ENCODE data around the gene MFSD2B. TPM values are rescaled to one million over a fixed set of nuclear protein-coding genes. Genes with fewer than 3 reads are reported as not detected.
"Not testable (repeated sequence)": the region's sequence is repeated elsewhere in the genome, so short reads cannot be mapped to it uniquely, and the experiment has no call there.

MFSD2B gene
- polyA plus RNA-seq, 3 donors, result 0.06 to 0.18 TPM; not detected in 1

GRCh38 chr2:24016853-24017703 is 7.2 kb downstream of the MFSD2B start:
- H3K27ac ChIP-seq (ENCODE audit: low read depth, low read length), result no peak overlapping the region
- WGBS, 3 donors, result 89 to 91% (median 89%) methylated on average over 32 to 35 of the region's 35 CpGs

- WGBS, 3 donors, result 78 to 93% (median 83%) methylated on average over 6 to 8 of the region's 8 CpGs
- H3K27ac ChIP-seq (ENCODE audit: low read depth, low read length), result no peak overlapping the region
Observed at GRCh38 chr2:24017711-24018110, 7.8 kb downstream of the MFSD2B start.

GRCh38 chr2:24018241-24018640 is 8.4 kb downstream of the MFSD2B start:
- 75 to 82% (median 80%) methylated on average over 9 of the region's 9 CpGs for WGBS, 3 donors
- no peak overlapping the region for H3K27ac ChIP-seq (ENCODE audit: low read depth, low read length)

GRCh38 chr2:24019729-24020128 is 9.8 kb downstream of the MFSD2B start:
- WGBS, 3 donors, result 80 to 94% (median 91%) methylated on average over 5 of the region's 5 CpGs
- no peak overlapping the region for H3K27ac ChIP-seq (ENCODE audit: low read depth, low read length)

- no peak overlapping the region for H3K27ac ChIP-seq (ENCODE audit: low read depth, low read length)
- 83 to 86% (median 83%) methylated on average over 4 of the region's 4 CpGs for WGBS, 3 donors
Observed at GRCh38 chr2:24020244-24020643, 10.4 kb downstream of the MFSD2B start.

GRCh38 chr2:24021122-24021998 is 11.5 kb downstream of the MFSD2B start:
- 76 to 82% (median 79%) methylated on average over 19 of the region's 19 CpGs for WGBS, 3 donors
- no peak overlapping the region for H3K27ac ChIP-seq (ENCODE audit: low read depth, low read length)

- H3K27ac ChIP-seq (ENCODE audit: low read depth, low read length), result no peak overlapping the region
- 89 to 95% (median 93%) methylated on average over 14 of the region's 14 CpGs for WGBS, 3 donors
Observed at GRCh38 chr2:24022324-24022974, 12.6 kb downstream of the MFSD2B start.

GRCh38 chr2:24022975-24023575 is 13.2 kb downstream of the MFSD2B start:
- H3K27ac ChIP-seq (ENCODE audit: low read depth, low read length), result no peak overlapping the region
- 84 to 92% (median 87%) methylated on average over 16 of the region's 16 CpGs for whole genome bisulfite sequencing, 3 donors

- WGBS, 3 donors, result 68 to 74% (median 74%) methylated on average over 12 of the region's 12 CpGs
- no peak overlapping the region for H3K27ac ChIP-seq (ENCODE audit: low read depth, low read length)
Observed at GRCh38 chr2:24024018-24024417, 14.1 kb downstream of the MFSD2B start.

GRCh38 chr2:24024996-24025663 is 15.2 kb downstream of the MFSD2B start:
- WGBS, 3 donors, result 91 to 94% (median 92%) methylated on average over 17 of the region's 17 CpGs
- H3K27ac ChIP-seq (ENCODE audit: low read depth, low read length), result no peak overlapping the region

- 54 to 80% (median 74%) methylated on average over 2 of the region's 2 CpGs for WGBS, 3 donors
- H3K27ac ChIP-seq (ENCODE audit: low read depth, low read length), result no peak overlapping the region
Observed at GRCh38 chr2:24026233-24026632, 16.3 kb downstream of the MFSD2B start.

- 87 to 97% (median 89%) methylated on average over 9 of the region's 9 CpGs for WGBS, 3 donors
Observed at GRCh38 chr2:24038786-24039499, 29.1 kb downstream of the MFSD2B start.

GRCh38 chr2:24040511-24040910 is 30.6 kb downstream of the MFSD2B start:
- no peak overlapping the region for H3K27ac ChIP-seq (ENCODE audit: low read depth, low read length)
- 87 to 95% (median 95%) methylated on average over 4 of the region's 4 CpGs for WGBS, 3 donors

More at GRCh38 chr2:24038786-24039499, 29.1 kb downstream of the MFSD2B start:
- H3K27ac ChIP-seq (ENCODE audit: low read depth, low read length), result no peak overlapping the region

- 91 to 96% (median 92%) methylated on average over 6 of the region's 6 CpGs for WGBS, 3 donors
Observed at GRCh38 chr2:24043133-24043532, 33.2 kb downstream of the MFSD2B start.

GRCh38 chr2:24045511-24046508 is 35.9 kb downstream of the MFSD2B start:
- WGBS, 3 donors, result 77 to 84% (median 83%) methylated on average over 11 of the region's 11 CpGs
- no peak overlapping the region for H3K27ac ChIP-seq (ENCODE audit: low read depth, low read length)

More at GRCh38 chr2:24043133-24043532, 33.2 kb downstream of the MFSD2B start:
- H3K27ac ChIP-seq (ENCODE audit: low read depth, low read length), result not testable (repeated sequence)

GRCh38 chr2:24046599-24046929 is 36.7 kb downstream of the MFSD2B start:
- 1 to 6% (median 3%) methylated on average over 2 of the region's 2 CpGs for WGBS, 3 donors
- H3K27ac ChIP-seq (ENCODE audit: low read depth, low read length), result no peak overlapping the region
